MM.1S (cell line): ENCODE results near the gene FRMPD2.

Experiments used
- EZH2 ChIP-seq: fragments of 300-600 bp; sonication (generic); optimal IDR thresholded peaks from 2 replicates; pipeline ENCODE3; 2017; ENCODE audit warnings: low read depth, mild to moderate bottlenecking, antibody characterized with exemption, low read length, mixed read lengths
- EZH2phosphoT487 ChIP-seq: fragments of 300-600 bp; sonication (generic); IDR thresholded peaks from 2 replicates; pipeline ENCODE4 v1.6.1; 2018; ENCODE audit warnings: antibody characterized with exemption, low read length
- TF ChIP-seq, protein P1 (sequence below): fragments of 300-600 bp; sonication (generic); IDR thresholded peaks from 2 replicates; pipeline ENCODE4 v1.5.1; 2016; ENCODE audit warnings: antibody characterized with exemption, low read length, mixed read lengths

DNA sequence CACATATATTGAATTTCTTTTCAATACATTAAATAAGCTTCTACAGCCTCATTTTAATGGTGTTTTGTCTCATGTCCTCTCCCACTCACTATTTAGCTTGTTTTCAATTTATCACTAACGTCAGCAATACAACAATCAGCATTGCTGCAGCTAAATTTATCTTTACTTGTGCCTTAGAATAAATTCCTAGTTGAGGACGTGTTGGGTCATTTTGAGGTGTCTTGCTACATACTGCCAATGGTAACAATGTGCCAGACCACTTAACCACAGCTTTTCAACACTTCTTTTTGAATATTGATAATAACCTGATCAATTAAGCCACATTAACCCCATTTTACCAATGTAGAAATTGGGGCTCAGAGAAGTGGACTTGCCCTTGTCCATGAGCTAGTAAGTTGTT lies 26.0 kb downstream of the FRMPD2 start:
- TF ChIP-seq, protein P1, sequence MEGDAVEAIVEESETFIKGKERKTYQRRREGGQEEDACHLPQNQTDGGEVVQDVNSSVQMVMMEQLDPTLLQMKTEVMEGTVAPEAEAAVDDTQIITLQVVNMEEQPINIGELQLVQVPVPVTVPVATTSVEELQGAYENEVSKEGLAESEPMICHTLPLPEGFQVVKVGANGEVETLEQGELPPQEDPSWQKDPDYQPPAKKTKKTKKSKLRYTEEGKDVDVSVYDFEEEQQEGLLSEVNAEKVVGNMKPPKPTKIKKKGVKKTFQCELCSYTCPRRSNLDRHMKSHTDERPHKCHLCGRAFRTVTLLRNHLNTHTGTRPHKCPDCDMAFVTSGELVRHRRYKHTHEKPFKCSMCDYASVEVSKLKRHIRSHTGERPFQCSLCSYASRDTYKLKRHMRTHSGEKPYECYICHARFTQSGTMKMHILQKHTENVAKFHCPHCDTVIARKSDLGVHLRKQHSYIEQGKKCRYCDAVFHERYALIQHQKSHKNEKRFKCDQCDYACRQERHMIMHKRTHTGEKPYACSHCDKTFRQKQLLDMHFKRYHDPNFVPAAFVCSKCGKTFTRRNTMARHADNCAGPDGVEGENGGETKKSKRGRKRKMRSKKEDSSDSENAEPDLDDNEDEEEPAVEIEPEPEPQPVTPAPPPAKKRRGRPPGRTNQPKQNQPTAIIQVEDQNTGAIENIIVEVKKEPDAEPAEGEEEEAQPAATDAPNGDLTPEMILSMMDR, result no peak
- TF ChIP-seq EZH2phosphoT487, result no peak
- no peak for TF ChIP-seq EZH2
